ENCODE results near the gene PLCB1.

PLCB1 gene

DNA sequence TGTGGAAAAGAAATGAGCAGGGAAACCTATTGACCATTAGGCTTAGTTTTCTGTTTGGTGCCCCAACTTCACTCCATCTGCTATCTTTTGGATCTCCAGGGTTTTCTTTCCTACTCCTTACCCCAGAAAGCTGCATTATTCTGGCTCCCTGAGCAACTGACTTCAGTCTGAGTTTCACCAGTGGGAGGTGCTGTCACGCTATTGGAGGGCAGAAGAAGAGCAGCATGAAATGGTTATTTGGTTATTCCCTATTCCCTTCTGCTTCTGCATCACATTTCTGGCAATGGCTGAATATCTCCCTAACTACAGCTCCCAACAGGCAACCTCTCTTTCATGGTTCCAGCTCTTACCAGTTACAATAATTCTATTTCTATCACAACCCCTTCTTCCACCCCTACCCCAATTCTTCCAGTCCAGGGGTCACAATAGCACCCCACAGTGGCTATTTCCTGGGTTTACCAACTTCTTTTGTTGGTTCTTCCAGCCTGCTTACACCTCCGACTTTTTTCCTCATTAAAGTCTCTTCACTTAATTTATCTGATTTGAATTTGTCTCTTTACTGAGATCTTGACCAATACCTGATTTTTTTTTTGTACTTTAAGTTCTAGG, 311.5 kb downstream of the PLCB1 start:
- H3K36me3 ChIP-seq (ENCODE audit: insufficient read depth): no peaks in the 10 kb centered on the region
- H3K4me3 ChIP-seq (IDR thresholded peaks at IDR 0.05; ENCODE audit: insufficient read depth, low read depth, low read length): no peak overlapping the region
- no peaks in the 10 kb centered on the region for H3K79me2 ChIP-seq (ENCODE audit: insufficient read depth, low read depth)
- H4K20me1 ChIP-seq (ENCODE audit: insufficient read depth): no peaks in the 10 kb centered on the region
- H2AFZ ChIP-seq (ENCODE audit: low read depth): no peak overlapping the region
- no peak overlapping the region for H3K9ac ChIP-seq
- no peaks in the 10 kb centered on the region for H3K27me3 ChIP-seq (ENCODE audit: insufficient read depth, low read depth)
- H3K27ac ChIP-seq: no peak overlapping the region
- TF ChIP-seq CTCF (conservative IDR thresholded peaks at IDR 0.05; ENCODE audit: low read depth, low read length): no peak
- H3K4me1 ChIP-seq (ENCODE audit: low read depth, poor library complexity, severe bottlenecking): no peaks in the 10 kb centered on the region
- H3K4me2 ChIP-seq: no peak overlapping the region

DNA sequence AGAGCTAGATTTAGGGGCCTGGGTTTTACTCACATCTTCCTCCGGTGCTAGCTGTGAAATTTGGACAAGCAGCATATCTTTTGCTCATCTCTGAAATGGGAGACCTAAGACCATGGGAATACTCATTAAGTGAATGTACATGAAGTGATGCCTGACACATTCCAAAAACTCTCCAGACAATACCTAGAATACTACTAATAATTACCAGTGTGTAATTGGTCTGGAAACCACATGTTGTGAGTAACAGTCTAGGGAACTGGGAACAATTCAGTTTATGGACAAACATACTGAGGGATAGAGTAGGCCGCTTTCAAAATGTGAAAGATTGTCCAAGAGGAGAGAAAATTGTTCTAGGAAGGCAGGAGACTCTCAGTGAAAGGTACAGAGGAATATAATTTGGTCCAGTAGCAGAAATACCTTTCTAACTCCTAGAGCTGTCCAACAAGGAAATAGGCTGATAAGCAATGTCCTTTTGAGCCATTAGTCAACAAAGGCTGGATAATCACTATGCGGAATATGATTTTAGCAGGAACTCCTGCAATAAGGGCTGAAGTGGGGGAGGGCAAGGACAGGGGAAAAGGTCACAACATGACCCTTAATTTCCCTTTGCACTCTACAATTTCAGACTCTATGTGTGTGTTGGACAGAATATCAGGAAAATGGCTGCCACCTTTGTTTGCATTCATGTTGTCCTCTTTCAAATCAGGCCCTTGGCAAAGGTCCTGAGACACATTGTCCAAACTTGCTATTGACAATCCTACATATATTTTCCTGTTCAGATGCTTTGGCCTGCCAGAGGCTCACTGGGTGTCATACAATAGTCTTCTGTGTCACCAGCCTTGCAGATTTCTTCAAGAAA, 315.4 kb downstream of the PLCB1 start:
- Histone ChIP-seq H4K20me1 (ENCODE audit: insufficient read depth) (no peaks in the 10 kb centered on the region), H3K4me1 (ENCODE audit: low read depth, poor library complexity, severe bottlenecking) (no peaks in the 10 kb centered on the region), H3K9ac (no peak overlapping the region), H3K79me2 (ENCODE audit: insufficient read depth, low read depth) (no peaks in the 10 kb centered on the region), H2AFZ (ENCODE audit: low read depth) (no peak overlapping the region), H3K4me2 (no peak overlapping the region), H3K36me3 (ENCODE audit: insufficient read depth) (no peaks in the 10 kb centered on the region), H3K4me3 (IDR thresholded peaks at IDR 0.05; ENCODE audit: insufficient read depth, low read depth, low read length) (no peak overlapping the region), H3K27ac (no peak overlapping the region), H3K27me3 (ENCODE audit: insufficient read depth, low read depth) (no peaks in the 10 kb centered on the region)
- TF ChIP-seq CTCF (conservative IDR thresholded peaks at IDR 0.05; ENCODE audit: low read depth, low read length): no peak

GRCh38 chr20:8449123-8449522, 317.1 kb downstream of the PLCB1 start:
- H3K27me3 ChIP-seq (ENCODE audit: insufficient read depth, low read depth): no peaks in the 10 kb centered on the region
- H3K36me3 ChIP-seq (ENCODE audit: insufficient read depth): no peaks in the 10 kb centered on the region
- TF ChIP-seq CTCF (conservative IDR thresholded peaks at IDR 0.05; ENCODE audit: low read depth, low read length): no peak

DNA sequence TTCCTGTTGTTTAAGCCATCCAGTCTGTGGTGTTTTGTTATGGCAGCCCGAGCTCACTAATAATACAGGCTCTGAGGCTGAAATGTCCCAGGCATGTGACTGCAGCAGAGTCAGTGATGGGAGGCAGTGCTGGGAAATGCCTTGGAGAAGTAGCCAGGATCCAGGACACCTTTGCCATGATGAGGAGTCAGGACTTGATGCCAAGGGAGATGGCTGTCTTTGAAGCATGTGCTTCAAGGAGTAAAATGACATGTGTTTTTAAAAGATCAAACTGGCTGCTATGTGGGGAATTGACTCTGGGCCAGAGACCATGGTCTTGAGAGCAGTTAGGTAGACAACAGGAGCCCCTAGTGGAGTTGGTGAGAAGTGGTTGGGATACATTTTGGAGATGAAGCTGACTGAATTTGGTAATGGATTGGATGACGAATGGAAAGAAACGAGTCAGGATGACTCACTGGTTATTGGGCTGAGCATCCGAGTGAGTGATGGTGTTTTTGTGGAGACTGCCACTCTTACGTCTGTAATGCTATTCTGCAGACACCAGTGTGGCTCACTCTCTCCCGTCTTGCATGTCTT, 322.2 kb downstream of the PLCB1 start:
- Histone ChIP-seq H3K79me2 (ENCODE audit: insufficient read depth, low read depth) (no peaks in the 10 kb centered on the region), H3K36me3 (ENCODE audit: insufficient read depth) (no peaks in the 10 kb centered on the region), H4K20me1 (ENCODE audit: insufficient read depth) (no peaks in the 10 kb centered on the region), H3K4me1 (ENCODE audit: low read depth, poor library complexity, severe bottlenecking) (no peaks in the 10 kb centered on the region), H3K4me2 (no peak overlapping the region), H3K27ac (no peak overlapping the region), H2AFZ (ENCODE audit: low read depth) (no peak overlapping the region), H3K27me3 (ENCODE audit: insufficient read depth, low read depth) (no peaks in the 10 kb centered on the region), H3K4me3 (IDR thresholded peaks at IDR 0.05; ENCODE audit: insufficient read depth, low read depth, low read length) (no peak overlapping the region), H3K9ac (no peak overlapping the region)
- no peak; the same call in 1 of the 2 replicates for TF ChIP-seq CTCF (conservative IDR thresholded peaks at IDR 0.05; ENCODE audit: low read depth, low read length)

More at GRCh38 chr20:8449123-8449522, 317.1 kb downstream of the PLCB1 start:
- H3K79me2 ChIP-seq (ENCODE audit: insufficient read depth, low read depth): no peaks in the 10 kb centered on the region
- no peak overlapping the region for H2AFZ ChIP-seq (ENCODE audit: low read depth)
- no peak overlapping the region for H3K9ac ChIP-seq
- H3K4me3 ChIP-seq (IDR thresholded peaks at IDR 0.05; ENCODE audit: insufficient read depth, low read depth, low read length): no peak overlapping the region
- H3K4me1 ChIP-seq (ENCODE audit: low read depth, poor library complexity, severe bottlenecking): no peaks in the 10 kb centered on the region
- H3K27ac ChIP-seq: no peak overlapping the region
- H3K4me2 ChIP-seq: no peak overlapping the region
- H4K20me1 ChIP-seq (ENCODE audit: insufficient read depth): no peaks in the 10 kb centered on the region

All from KMS-11 (cell line).